Vagina (tissue), 2 donors: ENCODE measurements around the gene EFCAB11. TPM values are rescaled to one million over a fixed set of nuclear protein-coding genes. Genes with fewer than 3 reads are reported as not detected.

Source experiments
- DNase-seq, 2 donors: peaks; one replicate each; pipeline ENCODE4 v3.0.0-alpha.2; 2017; ENCODE audit errors: extremely low spot score in 2 of 2
- H3K27ac ChIP-seq: fragments of 200-600 bp; sonication (generic); one replicate; pipeline ENCODE4 v1.5.1; 2019
- H3K27me3 ChIP-seq: fragments of 200-600 bp; sonication (generic); one replicate; pipeline ENCODE4 v1.5.1; 2019
- H3K36me3 ChIP-seq, 2 donors: fragments of 200-600 bp; sonication (generic); one replicate each; pipeline ENCODE4 v1.5.1; 2017 to 2019
- H3K4me1 ChIP-seq: fragments of 200-600 bp; sonication (generic); one replicate; pipeline ENCODE4 v1.5.1; 2019
- H3K4me3 ChIP-seq, 2 donors: fragments of 200-600 bp; sonication (generic); 1 replicate in 1 of 2; 2 replicates in 1 of 2; pipeline ENCODE4 v1.5.1; 2016 to 2019
- H3K9me3 ChIP-seq: fragments of 200-600 bp; sonication (generic); one replicate; pipeline ENCODE4 v1.5.1; 2019
- CTCF ChIP-seq, 3 experiments: fragments of 450-650 bp in 2 of 3; fragments of 200-600 bp in 1 of 3; sonication (generic) in 1 of 3; IDR thresholded peaks; one replicate each; pipeline ENCODE4 v1.5.1; 2017 to 2019; ENCODE audit warnings: antibody characterized with exemption in 3 of 3, mild to moderate bottlenecking in 2 of 3, moderate library complexity in 2 of 3
- POLR2A ChIP-seq, 2 donors: fragments of 450-650 bp; IDR thresholded peaks; one replicate each; pipeline ENCODE4 v1.6.1; 2017; ENCODE audit warnings: antibody characterized with exemption in 2 of 2, mild to moderate bottlenecking in 2 of 2, moderate library complexity in 2 of 2
- POLR2AphosphoS5 ChIP-seq, 2 donors: sonication (generic); formaldehyde crosslinking; IDR thresholded peaks; one replicate each; pipeline ENCODE4 v1.9.0; 2017; ENCODE audit warnings: antibody characterized with exemption in 2 of 2, mild to moderate bottlenecking in 2 of 2, low read depth in 1 of 2; ENCODE audit not compliant: insufficient read depth in 1 of 2
- intact Hi-C: fragments of 100-400 bp; cut with DNase I; formaldehyde crosslinking; loops from one replicate; pipeline ENCODE4 v1.15.1; 2023
- total RNA-seq: library from RNA; depleted of rRNA; stranded (reverse); fragments of >200 nt; gene quantifications from one replicate; pipeline ENCODE4 v1.2.3, GENCODE V29; 2016

EFCAB11 gene
- total RNA-seq, 1 donor from 2014 or later: 9.6 TPM

GRCh38 chr14:89936654-89937185 lies 17.8 kb downstream of the EFCAB11 start:
- no peak overlapping the region for H3K27ac ChIP-seq
- no peak overlapping the region for H3K4me3 ChIP-seq
- no peak for TF ChIP-seq CTCF (IDR thresholded peaks at IDR 0.05)
- no peak for TF ChIP-seq POLR2AphosphoS5 (IDR thresholded peaks at IDR 0.05; ENCODE audit: insufficient read depth in 1 of 2, low read depth in 1 of 2)
- no peak for TF ChIP-seq POLR2A (IDR thresholded peaks at IDR 0.05)
- no peaks in the 10 kb centered on the region for H3K27me3 ChIP-seq
- no peaks in the 10 kb centered on the region for H3K4me1 ChIP-seq
- intact Hi-C loops: no loop called here
- no peaks in the 10 kb centered on the region for H3K36me3 ChIP-seq
- no peaks in the 10 kb centered on the region for H3K9me3 ChIP-seq
- DNase-seq: no peak

- intact Hi-C loops: no loop called here
- H3K4me1 ChIP-seq: no peaks in the 10 kb centered on the region
- DNase-seq: no peak
- no peaks in the 10 kb centered on the region for H3K9me3 ChIP-seq
- H3K4me3 ChIP-seq: no peak overlapping the region
- TF ChIP-seq POLR2AphosphoS5 (IDR thresholded peaks at IDR 0.05; ENCODE audit: insufficient read depth in 1 of 2, low read depth in 1 of 2): no peak
- TF ChIP-seq CTCF (IDR thresholded peaks at IDR 0.05): no peak
- no peak for TF ChIP-seq POLR2A (IDR thresholded peaks at IDR 0.05)
- no peak overlapping the region for H3K27ac ChIP-seq
- no peaks in the 10 kb centered on the region for H3K27me3 ChIP-seq
- H3K36me3 ChIP-seq: no peaks in the 10 kb centered on the region
Observed at GRCh38 chr14:89933002-89933401, 21.5 kb downstream of the EFCAB11 start.

- Histone ChIP-seq H3K36me3 (no peaks in the 10 kb centered on the region), H3K4me3 (no peak overlapping the region), H3K27ac (no peak overlapping the region), H3K27me3 (no peaks in the 10 kb centered on the region), H3K9me3 (no peaks in the 10 kb centered on the region), H3K4me1 (no peaks in the 10 kb centered on the region)
- no peak for DNase-seq
- intact Hi-C loops: no loop called here
- no peak for TF ChIP-seq CTCF (IDR thresholded peaks at IDR 0.05)
- TF ChIP-seq POLR2AphosphoS5 (IDR thresholded peaks at IDR 0.05; ENCODE audit: insufficient read depth in 1 of 2, low read depth in 1 of 2): no peak
- no peak for TF ChIP-seq POLR2A (IDR thresholded peaks at IDR 0.05)
Observed at GRCh38 chr14:89927186-89927865, 27.2 kb downstream of the EFCAB11 start.

- no peak overlapping the region for H3K4me3 ChIP-seq
- no peaks in the 10 kb centered on the region for H3K4me1 ChIP-seq
- no peaks in the 10 kb centered on the region for H3K36me3 ChIP-seq
- H3K27ac ChIP-seq: no peak overlapping the region
- H3K9me3 ChIP-seq: no peaks in the 10 kb centered on the region
- intact Hi-C loops: no loop called here
- DNase-seq: no peak
- TF ChIP-seq POLR2AphosphoS5 (IDR thresholded peaks at IDR 0.05; ENCODE audit: insufficient read depth in 1 of 2, low read depth in 1 of 2) (no peak), CTCF (IDR thresholded peaks at IDR 0.05) (no peak), POLR2A (IDR thresholded peaks at IDR 0.05) (no peak)
- H3K27me3 ChIP-seq: no peaks in the 10 kb centered on the region
Observed at GRCh38 chr14:89926694-89927093, 27.8 kb downstream of the EFCAB11 start.

GRCh38 chr14:89924268-89924667 lies 30.3 kb downstream of the EFCAB11 start:
- no peaks in the 10 kb centered on the region for H3K27me3 ChIP-seq
- no peak for TF ChIP-seq POLR2A (IDR thresholded peaks at IDR 0.05)
- no peak for TF ChIP-seq POLR2AphosphoS5 (IDR thresholded peaks at IDR 0.05; ENCODE audit: insufficient read depth in 1 of 2, low read depth in 1 of 2)
- no peak for TF ChIP-seq CTCF (IDR thresholded peaks at IDR 0.05)

More at GRCh38 chr14:89924268-89924667, 30.3 kb downstream of the EFCAB11 start:
- H3K4me3 ChIP-seq: no peak overlapping the region
- H3K36me3 ChIP-seq: no peaks in the 10 kb centered on the region
- H3K4me1 ChIP-seq: no peaks in the 10 kb centered on the region
- no peak for DNase-seq
- intact Hi-C loops: no loop called here
- H3K9me3 ChIP-seq: no peaks in the 10 kb centered on the region
- H3K27ac ChIP-seq: no peak overlapping the region
